Activated CD4-positive, alpha-beta T cell treated with anti-CD3 and anti-CD28 coated beads, Interleukin-2, amount 50 U/mL, for 4 hours (primary cell): ENCODE data around the gene MUC5B.

Source experiments
- DNase-seq, 2 experiments: peaks; one replicate each; pipeline ENCODE4 v3.0.0-alpha.2; 2020

The MUC5B gene

DNA sequence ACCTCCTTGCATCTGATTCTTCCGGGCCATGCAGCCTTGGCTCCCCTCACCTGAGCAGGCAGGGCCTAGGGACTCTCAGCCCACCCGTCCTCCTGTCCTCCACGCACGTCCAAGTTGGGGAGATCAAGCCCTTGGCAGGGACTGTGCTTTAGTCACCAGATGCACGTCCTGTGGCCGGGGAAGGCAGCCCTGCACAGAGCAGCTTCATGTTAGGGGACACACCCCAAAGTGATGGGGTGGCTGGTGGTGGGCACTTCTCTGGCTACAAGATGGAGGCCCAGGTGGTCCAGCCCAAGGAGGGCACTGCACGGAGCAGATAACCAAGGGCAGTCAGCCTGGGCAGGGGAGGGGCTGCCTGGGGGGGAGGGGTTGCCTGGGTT lies 1.2 kb downstream of the MUC5B start:
- DNase-seq, result no peak

DNA sequence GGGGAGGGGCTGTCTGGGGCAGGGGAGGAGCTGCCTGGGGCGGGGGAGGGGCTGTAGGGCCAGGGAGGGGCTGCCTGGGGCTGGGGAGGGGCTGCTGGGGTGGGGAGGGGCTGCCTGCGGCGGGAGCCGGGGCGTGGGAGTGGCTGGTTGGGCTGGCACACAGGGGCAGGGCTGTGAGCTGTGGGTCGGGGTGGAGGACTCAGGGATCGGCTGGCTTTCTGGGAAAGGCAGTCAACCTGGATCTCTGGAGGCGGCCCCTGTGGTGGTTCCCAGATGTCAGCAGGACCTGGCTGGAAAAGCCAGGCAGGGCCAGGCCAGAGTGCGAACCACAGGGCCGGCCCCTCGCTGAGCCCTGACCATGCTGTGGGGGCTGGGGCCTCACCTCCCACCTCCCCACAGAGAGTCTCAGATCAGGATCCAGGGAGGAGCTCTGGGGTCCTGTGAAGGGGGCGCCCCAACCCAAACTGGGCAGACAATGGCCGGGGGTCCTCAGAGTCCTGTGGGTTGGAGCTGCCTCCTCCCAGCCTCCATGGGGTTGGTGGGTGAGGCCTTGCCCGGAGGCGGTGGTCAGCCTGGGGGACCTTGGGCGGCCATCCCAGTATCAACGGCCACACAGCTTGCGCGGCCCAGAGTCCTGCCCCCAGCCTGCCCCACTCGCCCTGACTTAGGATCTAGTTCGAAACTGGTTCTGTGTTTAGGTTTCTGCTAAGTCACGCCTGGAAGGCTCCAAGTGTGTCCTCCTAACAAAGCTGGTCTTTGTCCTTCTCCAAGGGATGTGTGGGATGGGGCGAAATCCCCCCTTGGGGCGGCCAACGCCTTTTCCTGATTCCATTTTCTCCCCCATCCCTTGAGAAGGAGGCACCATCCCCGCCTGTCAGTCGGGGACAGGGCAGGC lies 1.9 kb downstream of the MUC5B start:
- no peak for DNase-seq

DNA sequence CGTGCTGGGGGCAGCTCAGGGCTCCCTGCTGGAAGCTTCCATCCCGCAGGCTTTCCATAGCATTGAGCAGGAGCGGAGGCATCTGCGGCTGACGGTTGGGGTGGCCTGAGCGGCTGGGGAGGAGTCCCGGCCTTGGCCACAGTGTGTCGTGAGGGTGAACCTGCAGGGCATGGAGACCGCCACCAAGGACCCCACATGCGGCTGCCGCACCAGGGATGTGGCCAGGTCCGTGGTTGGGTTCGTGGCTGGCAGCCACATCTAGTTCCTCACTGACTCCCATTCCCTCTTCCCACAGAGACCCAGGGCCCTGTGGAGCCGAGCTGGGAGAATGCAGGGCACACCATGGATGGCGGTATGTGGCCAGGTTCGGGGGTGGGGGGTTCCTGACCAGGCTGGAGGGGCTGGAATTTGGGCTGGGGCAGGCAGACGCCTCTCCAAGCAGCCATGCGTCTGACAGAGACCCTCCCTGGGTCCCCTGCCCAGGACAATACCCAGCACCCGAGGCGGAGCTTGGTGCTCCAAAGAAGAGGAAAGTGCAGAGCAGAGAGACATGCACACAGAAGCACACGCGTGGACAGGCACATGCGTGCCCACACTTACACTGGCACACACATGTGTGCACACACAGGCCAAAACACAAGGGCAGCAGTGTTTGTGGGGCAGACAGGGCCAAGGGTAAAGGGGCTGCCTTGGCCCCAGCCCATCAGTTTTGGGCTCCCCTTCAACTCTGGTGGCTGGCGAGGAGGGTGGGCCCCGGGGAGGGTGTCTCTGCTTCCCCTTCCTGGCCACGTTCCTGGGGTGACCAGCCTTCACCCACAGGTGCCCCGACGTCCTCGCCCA lies 2.7 kb downstream of the MUC5B start:
- DNase-seq, result no peak

DNA sequence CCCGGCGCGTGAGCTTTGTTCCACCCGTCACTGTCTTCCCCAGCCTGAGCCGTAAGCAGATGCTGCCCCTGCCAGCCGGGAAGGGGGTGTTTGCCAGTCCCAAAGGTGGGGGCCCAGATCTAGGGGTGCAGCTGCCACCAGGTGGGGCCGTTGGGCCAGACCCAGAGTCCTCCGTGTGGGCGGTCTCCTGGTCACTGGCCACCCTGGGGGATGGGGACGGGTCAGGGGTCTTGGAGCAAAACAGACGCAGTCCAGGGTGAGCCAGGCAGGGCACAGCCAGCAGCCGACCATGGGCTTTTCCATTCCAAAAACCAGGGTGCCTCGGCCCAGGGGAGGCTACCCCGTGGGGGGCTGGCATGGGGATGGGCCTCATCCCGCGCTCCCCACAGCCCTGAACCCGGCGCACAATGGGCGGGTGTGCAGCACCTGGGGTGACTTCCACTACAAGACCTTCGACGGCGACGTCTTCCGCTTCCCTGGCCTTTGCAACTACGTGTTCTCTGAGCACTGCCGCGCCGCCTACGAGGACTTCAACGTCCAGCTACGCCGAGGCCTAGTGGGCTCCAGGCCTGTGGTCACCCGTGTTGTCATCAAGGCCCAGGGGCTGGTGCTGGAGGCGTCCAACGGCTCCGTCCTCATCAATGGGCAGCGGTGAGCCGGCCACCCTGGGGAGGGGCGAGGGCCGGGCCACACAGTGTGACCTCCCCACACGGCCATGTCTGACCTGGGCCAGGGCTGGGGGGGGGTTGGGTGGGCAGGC lies 3.5 kb downstream of the MUC5B start:
- no peak for DNase-seq

DNA sequence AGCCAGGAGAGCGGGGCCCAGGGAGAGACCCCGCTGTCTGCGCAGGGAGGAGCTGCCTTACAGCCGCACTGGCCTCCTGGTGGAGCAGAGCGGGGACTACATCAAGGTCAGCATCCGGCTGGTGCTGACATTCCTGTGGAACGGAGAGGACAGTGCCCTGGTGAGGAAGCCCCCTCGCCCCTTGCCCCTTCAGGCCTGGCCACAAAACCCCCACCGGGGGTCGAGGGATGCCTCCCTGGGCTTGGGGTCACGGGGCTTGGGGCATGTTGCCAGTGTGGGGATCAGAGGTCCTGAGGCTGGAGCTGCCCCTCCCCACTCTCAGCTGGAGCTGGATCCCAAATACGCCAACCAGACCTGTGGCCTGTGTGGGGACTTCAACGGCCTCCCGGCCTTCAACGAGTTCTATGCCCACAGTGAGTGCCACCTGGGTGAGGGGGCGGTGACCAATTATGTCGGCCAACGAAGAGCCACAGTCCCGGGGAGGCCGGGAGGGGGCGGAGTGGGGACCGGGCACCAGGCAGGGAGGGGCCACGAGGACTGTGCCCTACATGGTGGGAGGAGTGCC lies 4.2 kb downstream of the MUC5B start:
- DNase-seq, result no peak

DNA sequence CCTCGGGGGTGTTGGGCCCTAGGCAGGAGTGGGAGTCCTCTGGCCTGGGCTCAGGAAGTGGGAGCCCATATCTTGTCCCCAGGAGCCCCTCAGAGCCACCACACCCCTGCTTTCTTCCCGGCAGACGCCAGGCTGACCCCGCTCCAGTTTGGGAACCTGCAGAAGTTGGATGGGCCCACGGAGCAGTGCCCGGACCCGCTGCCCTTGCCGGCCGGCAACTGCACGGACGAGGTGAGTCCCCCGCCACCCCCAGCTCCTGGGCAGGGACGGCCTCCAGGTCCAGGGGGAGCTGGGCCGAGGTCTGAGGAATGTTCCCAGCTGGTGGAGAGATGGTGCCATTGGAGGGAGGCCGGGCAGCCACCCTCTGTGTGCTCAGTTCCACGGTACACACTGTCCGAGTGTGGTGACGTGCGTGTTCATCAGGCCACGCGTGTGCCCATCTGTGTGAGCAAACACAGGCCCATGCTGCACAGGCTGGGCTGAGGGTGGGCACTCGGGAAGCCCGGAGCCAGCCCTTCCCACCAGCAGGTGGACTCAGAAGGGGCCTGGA lies 4.8 kb downstream of the MUC5B start:
- no peak for DNase-seq

DNA sequence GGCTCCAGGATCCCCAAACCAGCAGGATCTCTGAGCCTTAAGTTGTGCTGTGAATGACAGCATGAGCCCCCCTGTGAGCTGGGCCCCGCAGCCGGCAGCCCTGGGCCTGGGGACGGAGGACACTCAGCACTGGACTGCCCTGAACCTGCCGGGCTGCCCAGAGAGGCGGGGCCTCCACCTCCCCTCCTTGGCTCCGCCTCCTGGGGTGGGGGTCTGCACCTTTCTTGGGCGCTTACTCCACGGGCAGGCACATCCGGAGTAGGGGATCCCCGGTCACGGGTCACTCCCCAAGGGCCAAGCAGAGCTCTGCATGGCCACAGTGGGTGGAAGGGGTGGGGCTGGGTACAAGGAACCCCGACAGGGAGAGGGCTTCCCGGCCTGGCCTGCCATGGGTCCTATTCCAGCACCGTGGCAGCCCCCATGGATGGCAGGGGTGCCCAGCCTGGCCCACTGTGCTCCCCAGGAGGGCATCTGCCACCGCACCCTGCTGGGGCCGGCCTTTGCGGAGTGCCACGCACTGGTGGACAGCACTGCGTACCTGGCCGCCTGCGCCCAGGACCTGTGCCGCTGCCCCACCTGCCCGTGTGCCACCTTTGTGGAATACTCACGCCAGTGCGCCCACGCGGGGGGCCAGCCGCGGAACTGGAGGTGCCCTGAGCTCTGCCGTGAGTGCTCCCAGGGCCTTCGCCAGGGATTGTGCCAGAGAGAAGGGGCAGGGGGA lies 5.4 kb downstream of the MUC5B start:
- DNase-seq, result no peak

DNA sequence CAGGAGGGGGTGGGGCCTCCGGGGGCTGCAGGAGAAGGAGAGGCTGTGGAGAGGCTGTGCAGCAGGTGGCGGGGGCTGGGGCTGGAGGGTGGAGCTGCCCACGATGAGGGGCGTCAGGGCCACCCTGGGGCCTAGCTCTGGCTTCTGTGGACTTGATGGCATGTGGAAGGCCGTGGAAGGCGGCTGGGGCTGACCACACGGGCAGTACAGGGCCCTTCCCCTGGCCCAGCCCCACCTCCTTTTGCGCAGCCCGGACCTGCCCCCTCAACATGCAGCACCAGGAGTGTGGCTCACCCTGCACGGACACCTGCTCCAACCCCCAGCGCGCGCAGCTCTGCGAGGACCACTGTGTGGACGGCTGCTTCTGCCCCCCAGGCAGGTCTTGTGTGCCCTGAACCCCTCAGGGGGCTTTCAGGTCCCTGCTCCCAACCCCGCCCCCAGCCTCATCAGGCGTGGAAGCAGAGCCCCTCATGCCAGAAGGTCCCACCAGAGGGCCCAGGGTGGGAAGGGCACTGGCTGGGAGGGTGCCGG lies 6.1 kb downstream of the MUC5B start:
- DNase-seq, result no peak

DNA sequence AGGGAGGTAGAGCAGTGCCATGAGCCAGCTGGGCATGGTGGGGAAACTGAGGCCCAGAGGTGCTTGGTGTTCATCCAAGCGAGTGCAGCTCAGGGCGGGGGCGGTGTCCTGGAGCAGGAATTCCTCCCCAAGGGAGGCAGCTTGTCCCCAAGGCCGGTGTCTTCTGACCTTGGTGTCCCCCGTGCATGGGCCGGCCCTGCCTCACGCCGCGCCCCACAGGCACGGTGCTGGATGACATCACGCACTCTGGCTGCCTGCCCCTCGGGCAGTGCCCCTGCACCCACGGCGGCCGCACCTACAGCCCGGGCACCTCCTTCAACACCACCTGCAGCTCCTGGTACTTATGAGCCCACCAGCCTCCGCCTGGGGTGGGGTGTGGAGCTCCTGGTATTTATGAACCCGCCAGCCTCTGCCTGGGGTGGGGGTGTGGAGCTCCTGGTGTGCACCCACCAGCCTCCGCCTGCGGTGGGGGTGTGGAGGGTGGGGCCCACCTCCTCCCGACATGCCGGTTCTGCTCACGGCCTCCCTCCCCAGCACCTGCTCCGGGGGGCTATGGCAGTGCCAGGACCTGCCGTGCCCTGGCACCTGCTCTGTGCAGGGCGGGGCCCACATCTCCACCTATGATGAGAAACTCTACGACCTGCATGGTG lies 6.7 kb downstream of the MUC5B start:
- no peak for DNase-seq

DNA sequence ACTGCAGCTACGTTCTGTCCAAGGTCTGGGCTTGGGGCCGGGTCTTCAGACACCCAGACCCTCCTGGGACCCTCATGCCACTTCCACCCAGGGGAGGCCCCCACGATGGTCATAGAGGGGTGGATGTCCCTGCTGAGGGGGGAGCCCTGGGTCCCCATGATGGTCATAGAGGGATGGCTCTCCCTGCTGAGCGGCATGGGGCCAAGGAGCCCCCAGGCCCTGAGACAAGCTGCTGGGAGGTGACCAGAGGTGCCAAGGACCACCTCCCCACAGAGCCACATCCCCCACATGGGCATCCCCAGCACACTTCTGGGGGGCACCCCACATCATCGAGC lies 7.2 kb downstream of the MUC5B start:
- DNase-seq, result no peak

DNA sequence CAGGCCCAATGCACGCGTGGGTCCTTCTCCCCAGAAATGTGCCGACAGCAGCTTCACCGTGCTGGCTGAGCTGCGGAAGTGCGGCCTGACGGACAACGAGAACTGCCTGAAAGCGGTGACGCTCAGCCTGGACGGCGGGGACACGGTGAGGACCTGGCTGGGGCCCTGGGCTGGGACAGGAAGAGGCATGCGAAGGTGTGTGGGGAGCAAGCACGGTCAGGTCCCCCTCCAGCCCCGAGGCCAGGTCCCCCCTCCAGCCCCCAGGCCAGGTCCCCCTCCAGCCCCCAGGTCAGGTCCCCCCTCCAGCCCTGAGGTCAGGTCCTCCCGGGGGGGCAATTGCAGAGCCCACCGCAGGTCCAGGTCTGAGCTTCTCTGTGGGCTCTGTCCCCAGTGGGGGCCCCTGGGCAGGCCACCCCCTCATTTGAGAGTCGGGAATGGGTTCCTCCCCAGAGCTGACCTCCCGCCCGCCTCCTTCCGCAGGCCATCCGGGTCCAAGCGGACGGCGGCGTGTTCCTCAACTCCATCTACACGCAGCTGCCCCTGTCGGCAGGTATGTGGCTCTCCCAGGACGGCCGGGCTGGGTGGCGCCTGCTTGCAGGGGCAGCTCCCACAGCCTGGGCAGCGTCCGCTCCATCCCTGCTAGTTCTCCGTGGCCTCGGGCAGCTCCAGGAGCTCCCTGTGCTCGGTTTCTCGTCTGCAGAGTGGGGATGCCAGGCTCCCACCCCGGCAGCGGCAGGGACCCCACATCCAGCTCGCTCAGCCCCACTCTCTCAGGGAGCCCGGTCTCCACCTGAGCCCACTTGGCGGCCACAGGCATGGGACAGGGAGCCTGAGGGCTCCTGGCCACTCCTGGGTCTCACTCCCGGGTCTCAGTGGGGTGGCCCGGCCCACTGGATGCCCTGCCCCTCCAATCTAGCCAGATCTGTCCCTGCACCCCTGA lies 7.9 kb downstream of the MUC5B start:
- DNase-seq, result no peak

DNA sequence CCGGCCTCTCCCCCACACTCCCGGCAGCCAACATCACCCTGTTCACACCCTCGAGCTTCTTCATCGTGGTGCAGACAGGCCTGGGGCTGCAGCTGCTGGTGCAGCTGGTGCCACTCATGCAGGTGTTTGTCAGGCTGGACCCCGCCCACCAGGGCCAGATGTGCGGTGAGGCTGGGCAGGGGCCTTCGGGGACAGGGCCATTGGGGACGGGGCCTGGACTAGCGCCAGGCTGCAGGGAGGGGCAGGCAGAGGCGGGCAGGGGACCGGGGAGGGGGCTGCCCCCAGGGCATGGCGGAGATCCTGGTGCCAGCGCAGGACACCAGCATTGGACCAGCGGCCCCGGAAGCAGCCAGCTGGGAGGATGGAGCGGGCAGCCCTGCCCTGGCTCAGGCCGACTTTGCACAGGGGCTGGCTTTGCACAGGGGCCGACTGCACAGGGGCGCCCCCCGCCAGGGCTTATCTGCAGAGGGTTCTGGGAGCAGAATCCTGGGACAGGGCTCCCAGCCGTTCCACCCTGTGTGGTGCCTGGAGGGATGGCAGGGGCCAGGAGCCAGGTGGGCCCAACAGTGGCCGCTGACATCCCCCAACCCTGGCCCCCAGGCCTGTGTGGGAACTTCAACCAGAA lies 8.6 kb downstream of the MUC5B start:
- no peak for DNase-seq

DNA sequence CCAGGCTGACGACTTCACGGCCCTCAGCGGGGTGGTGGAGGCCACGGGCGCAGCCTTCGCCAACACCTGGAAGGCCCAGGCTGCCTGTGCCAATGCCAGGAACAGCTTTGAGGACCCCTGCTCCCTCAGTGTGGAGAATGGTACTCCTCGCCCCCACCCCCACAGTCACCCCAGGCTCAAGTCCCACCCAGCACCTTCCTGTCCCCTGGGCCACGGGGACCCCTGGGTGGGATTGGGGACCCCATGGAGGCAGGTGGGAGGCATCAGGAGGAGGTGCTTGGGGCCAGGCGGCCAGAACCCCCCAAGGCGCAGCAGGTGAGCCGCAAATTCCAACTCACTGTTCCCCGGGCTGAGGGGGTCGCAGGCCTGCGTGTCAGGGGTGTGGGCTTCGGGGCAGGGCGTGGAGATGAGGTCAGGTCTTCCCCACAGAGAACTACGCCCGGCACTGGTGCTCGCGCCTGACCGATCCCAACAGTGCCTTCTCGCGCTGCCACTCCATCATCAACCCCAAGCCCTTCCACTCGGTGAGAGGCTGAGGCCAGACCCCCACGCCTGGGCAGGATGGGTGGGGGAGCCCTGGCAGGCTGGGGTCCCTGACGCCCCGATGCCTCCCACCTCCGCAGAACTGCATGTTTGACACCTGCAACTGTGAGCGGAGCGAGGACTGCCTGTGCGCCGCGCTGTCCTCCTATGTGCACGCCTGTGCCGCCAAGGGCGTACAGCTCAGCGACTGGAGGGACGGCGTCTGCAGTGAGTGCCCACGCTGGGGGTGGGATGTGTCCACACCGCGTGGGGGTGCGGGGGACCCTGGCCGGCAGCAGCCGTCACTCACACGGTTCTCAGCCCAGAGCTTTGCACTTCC lies 9.4 kb downstream of the MUC5B start:
- no peak for DNase-seq

DNA sequence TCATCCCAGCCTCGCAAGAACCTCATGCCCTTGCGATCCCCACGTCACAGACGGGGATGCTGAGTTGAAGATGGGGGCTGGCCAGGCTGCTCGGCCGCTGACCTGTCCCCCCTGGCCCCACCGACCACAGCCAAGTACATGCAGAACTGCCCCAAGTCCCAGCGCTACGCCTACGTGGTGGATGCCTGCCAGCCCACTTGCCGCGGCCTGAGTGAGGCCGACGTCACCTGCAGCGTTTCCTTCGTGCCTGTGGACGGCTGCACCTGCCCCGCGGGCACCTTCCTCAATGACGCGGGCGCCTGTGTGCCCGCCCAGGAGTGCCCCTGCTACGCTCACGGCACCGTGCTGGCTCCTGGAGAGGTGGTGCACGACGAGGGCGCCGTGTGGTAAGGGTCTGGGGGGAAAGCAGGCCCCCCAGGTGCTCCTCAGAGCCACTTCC lies 10.0 kb downstream of the MUC5B start:
- DNase-seq, result no peak

DNA sequence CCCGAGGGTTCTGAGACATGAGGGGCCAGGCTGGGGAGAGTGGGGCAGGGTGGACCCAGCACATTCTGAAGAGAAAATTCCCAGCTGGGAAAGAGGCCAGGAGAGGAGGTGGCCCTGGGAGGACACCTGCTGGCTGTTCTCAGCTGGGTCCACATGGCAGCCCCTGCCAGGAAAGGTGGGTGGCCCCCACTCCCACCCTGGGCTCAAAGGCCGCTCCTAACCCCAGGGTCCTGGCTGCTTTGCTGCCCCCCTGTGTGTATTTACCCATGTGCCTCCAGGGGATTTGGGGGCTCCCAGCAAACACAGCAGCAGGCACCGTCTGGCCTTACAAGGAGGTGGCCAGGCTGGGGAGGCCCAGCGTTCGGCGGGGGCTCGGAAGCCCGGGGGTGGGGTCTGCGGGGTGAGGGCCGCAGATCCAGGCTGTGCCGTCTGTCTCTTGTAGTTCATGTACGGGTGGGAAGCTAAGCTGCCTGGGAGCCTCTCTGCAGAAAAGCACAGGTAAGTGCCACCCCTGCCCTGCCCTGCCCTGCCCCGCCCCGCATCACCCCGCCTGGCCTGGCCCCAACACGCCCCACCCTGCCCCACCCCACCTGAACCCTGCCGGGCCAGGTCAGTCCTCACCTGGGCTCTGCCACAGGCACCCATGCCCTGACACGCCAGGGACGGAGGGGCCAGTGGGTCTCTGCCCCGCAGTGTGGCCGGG lies 10.6 kb downstream of the MUC5B start:
- DNase-seq, result no peak

DNA sequence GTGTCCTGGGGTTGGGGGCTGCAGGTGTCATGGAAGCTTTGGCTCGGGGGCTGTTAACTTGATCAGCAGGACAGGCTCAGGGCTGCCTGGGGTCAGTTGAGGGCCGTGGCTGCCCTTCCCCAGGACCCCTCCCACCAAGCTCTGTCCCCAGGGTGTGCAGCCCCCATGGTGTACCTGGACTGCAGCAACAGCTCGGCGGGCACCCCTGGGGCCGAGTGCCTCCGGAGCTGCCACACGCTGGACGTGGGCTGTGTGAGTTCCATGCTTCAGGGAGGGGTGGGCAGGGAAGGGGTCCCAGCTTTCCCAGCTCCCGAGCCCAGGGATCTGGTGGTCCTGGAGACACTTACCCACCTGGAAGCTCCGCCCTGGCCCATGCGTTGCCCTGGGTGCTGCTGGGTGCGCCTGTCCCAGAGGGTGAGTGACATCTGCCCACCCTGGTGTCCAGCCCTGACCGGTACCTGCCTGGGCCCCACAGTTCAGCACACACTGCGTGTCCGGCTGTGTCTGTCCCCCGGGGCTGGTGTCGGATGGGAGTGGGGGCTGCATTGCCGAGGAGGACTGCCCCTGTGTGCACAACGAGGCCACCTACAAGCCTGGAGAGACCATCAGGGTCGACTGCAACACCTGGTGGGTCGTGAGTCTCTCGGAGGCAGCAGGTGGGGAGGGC lies 11.3 kb downstream of the MUC5B start:
- no peak for DNase-seq

DNA sequence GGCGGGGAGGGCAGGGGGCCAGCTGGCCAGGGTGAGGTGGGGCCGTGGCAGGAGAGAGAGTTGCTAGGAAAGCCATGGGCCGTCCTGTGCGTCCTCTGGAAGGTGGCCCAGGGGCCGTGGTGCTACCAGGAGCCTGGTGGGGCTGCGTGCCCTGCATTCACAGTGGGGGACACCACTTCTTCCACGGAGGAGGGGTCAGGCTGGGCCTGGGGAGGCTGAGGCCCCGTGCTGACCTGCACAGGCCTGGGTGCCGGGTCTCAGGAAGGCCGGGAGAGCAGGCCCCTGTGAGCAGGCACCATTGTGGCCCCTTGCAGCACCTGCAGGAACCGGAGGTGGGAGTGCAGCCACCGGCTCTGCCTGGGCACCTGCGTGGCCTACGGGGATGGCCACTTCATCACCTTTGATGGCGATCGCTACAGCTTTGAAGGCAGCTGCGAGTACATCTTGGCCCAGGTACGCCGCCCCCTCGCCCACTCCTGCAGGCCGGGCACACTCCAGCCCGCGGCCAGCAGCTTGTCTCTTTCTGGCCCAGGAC lies 12.0 kb downstream of the MUC5B start:
- DNase-seq, result no peak
